HepG2 (cell line): ENCODE data around the gene SMIM14. TPM values are rescaled to one million over a fixed set of nuclear protein-coding genes. Genes with fewer than 3 reads are reported as not detected.
A peak's percentile ranks its signal among the peaks of the same experiment; 100 is the strongest.

Experiments
- ARID3A ChIP-seq: IDR thresholded peaks from 2 replicates; pipeline ENCODE4 v1.6.1; 2012; ENCODE audit warnings: low read depth, low read length, improper control_type of control experiment
- ASH2L ChIP-seq: fragments of 300-600, 200-600 bp; sonication (generic); IDR thresholded peaks from 2 replicates; pipeline ENCODE4 v1.7.0; 2017; ENCODE audit warnings: low read depth, mild to moderate bottlenecking, moderate library complexity, mixed read lengths, low read length; ENCODE audit not compliant: insufficient read length
- CHCHD3 ChIP-seq: sonication (generic); formaldehyde crosslinking; IDR thresholded peaks from 2 replicates; pipeline ENCODE4 v1.8.0; 2022; ENCODE audit warnings: mild to moderate bottlenecking, missing genetic modification reagents, moderate library complexity
- DMAP1 ChIP-seq: IDR thresholded peaks from 2 replicates; pipeline ENCODE4 v1.6.1; 2016
- ETV5 ChIP-seq: IDR thresholded peaks from 2 replicates; pipeline ENCODE4 v1.6.1; 2018; ENCODE audit warnings: missing biosample characterization, missing genetic modification reagents, inconsistent platforms, borderline replicate concordance
- HNRNPK ChIP-seq: fragments of 200-400 bp; formaldehyde crosslinking; IDR thresholded peaks from 2 replicates; pipeline ENCODE4 v1.6.1; 2018; ENCODE audit warnings: low read length, low read depth, moderate library complexity, mild to moderate bottlenecking; ENCODE audit not compliant: poor library complexity, severe bottlenecking
- KDM2A ChIP-seq: sonication (generic); formaldehyde crosslinking; IDR thresholded peaks from 2 replicates; pipeline ENCODE4 v1.4.0; 2020; ENCODE audit warnings: low read depth, missing genetic modification reagents, borderline replicate concordance
- SMARCC2 ChIP-seq: fragments of 450-650 bp; IDR thresholded peaks from 2 replicates; pipeline ENCODE4 v1.6.1; 2017; ENCODE audit warnings: antibody characterized with exemption, mild to moderate bottlenecking
- SNAPC5 ChIP-seq: sonication (generic); formaldehyde crosslinking; IDR thresholded peaks from 2 replicates; pipeline ENCODE4 v1.8.1; 2023; ENCODE audit warnings: mild to moderate bottlenecking, missing genetic modification reagents, borderline replicate concordance
- SOX13 ChIP-seq, 3 experiments: fragments of 450-650 bp in 1 of 3; sonication (generic) in 1 of 3; formaldehyde crosslinking in 1 of 3; IDR thresholded peaks in 2 of 3; conservative IDR thresholded peaks in 1 of 3; 2 replicates each; pipeline versions ENCODE4 v1.5.0 to v1.6.1; 2016 to 2020; ENCODE audit warnings: antibody characterized with exemption in 1 of 3, mild to moderate bottlenecking in 1 of 3, missing compliant biosample characterization in 1 of 3, missing genetic modification reagents in 1 of 3, moderate library complexity in 1 of 3
- SOX6 ChIP-seq, 2 experiments: fragments of 450-650 bp in 1 of 2; sonication (generic) in 1 of 2; formaldehyde crosslinking in 1 of 2; IDR thresholded peaks; 2 replicates each; pipeline versions ENCODE4 v1.4.0 to v1.6.1; 2017 to 2020; ENCODE audit warnings: antibody characterized with exemption in 1 of 2, mild to moderate bottlenecking in 1 of 2, missing genetic modification reagents in 1 of 2
- SP4 ChIP-seq: sonication (generic); formaldehyde crosslinking; IDR thresholded peaks from 2 replicates; pipeline ENCODE4 v1.8.1; 2023; ENCODE audit warnings: mild to moderate bottlenecking, missing genetic modification reagents
- TBL1XR1 ChIP-seq: fragments of 150-350 bp; IDR thresholded peaks from 2 replicates; pipeline ENCODE4 v1.6.1; 2014; ENCODE audit warnings: borderline replicate concordance, low read length; ENCODE audit not compliant: partially characterized antibody
- TEAD3 ChIP-seq: optimal IDR thresholded peaks from 2 replicates; pipeline ENCODE3; 2016; ENCODE audit warnings: borderline replicate concordance
- THRA ChIP-seq: sonication (generic); formaldehyde crosslinking; IDR thresholded peaks from 2 replicates; pipeline ENCODE4 v1.4.0; 2020; ENCODE audit warnings: missing genetic modification reagents, borderline replicate concordance
- ZBTB42 ChIP-seq: sonication (generic); formaldehyde crosslinking; IDR thresholded peaks from 2 replicates; pipeline ENCODE4 v1.5.0; 2020; ENCODE audit warnings: mild to moderate bottlenecking, missing genetic modification reagents
- ZKSCAN8 ChIP-seq: IDR thresholded peaks from 2 replicates; pipeline ENCODE4 v1.6.1; 2016; ENCODE audit warnings: borderline replicate concordance, missing genetic modification reagents, missing compliant biosample characterization
- ZMYM4 ChIP-seq: sonication (generic); formaldehyde crosslinking; IDR thresholded peaks from 2 replicates; pipeline ENCODE4 v1.8.1; 2023; ENCODE audit warnings: mild to moderate bottlenecking, missing genetic modification reagents
- ZNF383 ChIP-seq: sonication (generic); formaldehyde crosslinking; IDR thresholded peaks from 2 replicates; pipeline ENCODE4 v1.4.0; 2020; ENCODE audit warnings: missing genetic modification reagents, mild to moderate bottlenecking, borderline replicate concordance
- ZNF569 ChIP-seq: sonication (generic); formaldehyde crosslinking; IDR thresholded peaks from 2 replicates; pipeline ENCODE4 v1.5.0; 2020; ENCODE audit warnings: mild to moderate bottlenecking, missing genetic modification reagents, moderate library complexity, borderline replicate concordance
- polyA plus RNA-seq, 8 experiments: library from polyadenylated mRNA; depleted of rRNA in 3 of 8; stranded (reverse) in 7 of 8; unstranded in 1 of 8; fragments of >200 nt; fragmentation: Illumina TruSeq in 4 of 8; extraction: Trizol in 4 of 8; gene quantifications; 2 replicates each; pipeline versions ENCODE4 v1.2.1 to v1.2.3, GENCODE V29; 2011 to 2016; ENCODE audit warnings: low read depth in 4 of 8, missing spikeins in 1 of 8, mixed read lengths in 1 of 8; ENCODE audit not compliant: insufficient read depth in 1 of 8
- total RNA-seq, 5 experiments: library from RNA; depleted of rRNA; stranded (reverse); fragments of >200 nt; fragmentation: Illumina TruSeq; extraction: Trizol; gene quantifications; 2 replicates each; pipeline ENCODE4 v1.2.3, GENCODE V29; 2016; ENCODE audit warnings: low read depth in 1 of 5
- TF ChIP-seq, protein P1 (sequence below): sonication (generic); formaldehyde crosslinking; IDR thresholded peaks from 2 replicates; pipeline ENCODE4 v1.8.0; 2022; ENCODE audit warnings: missing genetic modification reagents, mild to moderate bottlenecking, borderline replicate concordance
- TF ChIP-seq, protein P2 (sequence below): sonication (generic); formaldehyde crosslinking; IDR thresholded peaks from 2 replicates; pipeline ENCODE4 v1.5.0; 2020; ENCODE audit warnings: missing genetic modification reagents
- TF ChIP-seq, protein P3 (sequence below): sonication (generic); formaldehyde crosslinking; IDR thresholded peaks from 2 replicates; pipeline ENCODE4 v1.4.0; 2020; ENCODE audit warnings: missing genetic modification reagents

Gene SMIM14
- total and polyA plus RNA-seq, 2 of the 13 experiments (the other 11 are each of a cell fraction or from before 2014, with no cell fraction given) = 16.3 to 28.1 TPM

DNA sequence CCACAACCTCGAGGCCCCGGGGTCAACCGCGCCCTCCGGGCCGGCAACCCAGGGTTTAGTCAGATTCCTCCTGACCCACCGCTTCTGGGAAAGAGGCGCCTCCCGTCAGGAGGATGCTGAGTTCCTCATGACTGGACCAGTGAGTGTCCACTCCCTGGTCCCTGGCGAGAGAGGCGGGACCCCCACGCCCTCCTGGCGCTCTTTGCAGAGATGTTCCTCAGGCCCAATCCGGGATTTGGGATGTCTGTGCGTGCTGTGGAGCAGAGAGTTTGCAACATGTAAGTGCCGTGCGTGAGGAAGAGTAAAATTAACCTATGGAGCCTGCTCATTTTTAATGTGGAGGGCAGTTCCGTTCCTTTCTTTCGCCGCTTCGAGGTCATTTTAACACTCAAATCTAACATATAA is 110.6 kb downstream of the SMIM14 start (continued):
- TF ChIP-seq TBL1XR1 = no peak
- TF ChIP-seq TEAD3 (CRISPR knock-in tag) = no peak
- TF ChIP-seq, protein P1, sequence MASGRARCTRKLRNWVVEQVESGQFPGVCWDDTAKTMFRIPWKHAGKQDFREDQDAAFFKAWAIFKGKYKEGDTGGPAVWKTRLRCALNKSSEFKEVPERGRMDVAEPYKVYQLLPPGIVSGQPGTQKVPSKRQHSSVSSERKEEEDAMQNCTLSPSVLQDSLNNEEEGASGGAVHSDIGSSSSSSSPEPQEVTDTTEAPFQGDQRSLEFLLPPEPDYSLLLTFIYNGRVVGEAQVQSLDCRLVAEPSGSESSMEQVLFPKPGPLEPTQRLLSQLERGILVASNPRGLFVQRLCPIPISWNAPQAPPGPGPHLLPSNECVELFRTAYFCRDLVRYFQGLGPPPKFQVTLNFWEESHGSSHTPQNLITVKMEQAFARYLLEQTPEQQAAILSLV = 0 out of 2 replicates have a peak, but pooled peaks have one; percentile 24
- TF ChIP-seq SMARCC2 = no peak
- TF ChIP-seq ZMYM4 = no peak
- no peak for TF ChIP-seq SNAPC5 (CRISPR knock-in tag)
- no peak for TF ChIP-seq CHCHD3 (CRISPR knock-in tag)
- TF ChIP-seq KDM2A (CRISPR knock-in tag) = 0 out of 2 replicates have a peak, but pooled peaks have one; percentile 7
- TF ChIP-seq SOX6 (IDR thresholded peaks at IDR 0.05) = no peak
- no peak for TF ChIP-seq SOX6 (CRISPR knock-in tag; IDR thresholded peaks at IDR 0.05)
- TF ChIP-seq DMAP1 = no peak
- TF ChIP-seq, protein P2, sequence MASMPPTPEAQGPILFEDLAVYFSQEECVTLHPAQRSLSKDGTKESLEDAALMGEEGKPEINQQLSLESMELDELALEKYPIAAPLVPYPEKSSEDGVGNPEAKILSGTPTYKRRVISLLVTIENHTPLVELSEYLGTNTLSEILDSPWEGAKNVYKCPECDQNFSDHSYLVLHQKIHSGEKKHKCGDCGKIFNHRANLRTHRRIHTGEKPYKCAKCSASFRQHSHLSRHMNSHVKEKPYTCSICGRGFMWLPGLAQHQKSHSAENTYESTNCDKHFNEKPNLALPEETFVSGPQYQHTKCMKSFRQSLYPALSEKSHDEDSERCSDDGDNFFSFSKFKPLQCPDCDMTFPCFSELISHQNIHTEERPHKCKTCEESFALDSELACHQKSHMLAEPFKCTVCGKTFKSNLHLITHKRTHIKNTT (CRISPR knock-in tag) = no peak
- no peak for TF ChIP-seq SP4
- TF ChIP-seq THRA = no peak
- no peak for TF ChIP-seq ARID3A
- TF ChIP-seq HNRNPK = no peak
- TF ChIP-seq, protein P3, sequence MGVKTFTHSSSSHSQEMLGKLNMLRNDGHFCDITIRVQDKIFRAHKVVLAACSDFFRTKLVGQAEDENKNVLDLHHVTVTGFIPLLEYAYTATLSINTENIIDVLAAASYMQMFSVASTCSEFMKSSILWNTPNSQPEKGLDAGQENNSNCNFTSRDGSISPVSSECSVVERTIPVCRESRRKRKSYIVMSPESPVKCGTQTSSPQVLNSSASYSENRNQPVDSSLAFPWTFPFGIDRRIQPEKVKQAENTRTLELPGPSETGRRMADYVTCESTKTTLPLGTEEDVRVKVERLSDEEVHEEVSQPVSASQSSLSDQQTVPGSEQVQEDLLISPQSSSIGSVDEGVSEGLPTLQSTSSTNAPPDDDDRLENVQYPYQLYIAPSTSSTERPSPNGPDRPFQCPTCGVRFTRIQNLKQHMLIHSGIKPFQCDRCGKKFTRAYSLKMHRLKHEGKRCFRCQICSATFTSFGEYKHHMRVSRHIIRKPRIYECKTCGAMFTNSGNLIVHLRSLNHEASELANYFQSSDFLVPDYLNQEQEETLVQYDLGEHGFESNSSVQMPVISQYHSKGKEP = no peak
- peak; percentile 45 for TF ChIP-seq ASH2L
- no peak for TF ChIP-seq SOX13 (IDR thresholded peaks at IDR 0.05)
- no peak for TF ChIP-seq SOX13 (CRISPR knock-in tag; conservative IDR thresholded peaks at IDR 0.05 in 1 of 2, IDR thresholded peaks at IDR 0.05 in 1 of 2)
- no peak for TF ChIP-seq ZNF569 (CRISPR knock-in tag)
- no peak for TF ChIP-seq ZKSCAN8 (CRISPR knock-in tag)
- TF ChIP-seq ZBTB42 (CRISPR knock-in tag) = no peak
- TF ChIP-seq ETV5 (CRISPR knock-in tag) = no peak
- 0 out of 2 replicates have a peak, but pooled peaks have one; percentile 33 for TF ChIP-seq ZNF383
